PC-9 (cell line): Measurements from ENCODE around the gene NGF. TPM values are rescaled to one million over a fixed set of nuclear protein-coding genes. Genes with fewer than 3 reads are reported as not detected.

Experiments used
- BruUV-seq: library from RNA; stranded (reverse); fragments of 400-500 nt; replicated peaks from 2 replicates; lab custom pipeline; 2021; lab: Mats Ljungman, UMichigan
- CTCF ChIA-PET: fragments of 300-600 bp; sonication (Branson Sonifier 250); formaldehyde crosslinking; loops from one replicate; lab custom pipeline; 2022; ENCODE audit warnings: antibody characterized with exemption; lab: Charles Lee
- POLR2A ChIA-PET: fragments of 300-600 bp; sonication (Branson Sonifier 250); formaldehyde crosslinking; loops from one replicate; lab custom pipeline; 2022; ENCODE audit warnings: antibody characterized with exemption; ENCODE audit not compliant: unreplicated experiment; lab: Charles Lee
- DNase-seq, 2 experiments: peaks; one replicate each; pipeline versions ENCODE4 v3.0.0 to v3.0.0-alpha.2; 2015 to 2022; ENCODE audit warnings: mixed read lengths in 1 of 2
- H2AFZ ChIP-seq: fragments of 200-600 bp; sonication (generic); 2 replicates; pipeline ENCODE4 v1.8.1; 2017; ENCODE audit warnings: antibody characterized with exemption
- H3F3A ChIP-seq: fragments of 200-600 bp; sonication (generic); 2 replicates; pipeline ENCODE4 v1.8.1; 2017; ENCODE audit warnings: antibody characterized with exemption, mild to moderate bottlenecking, low read depth; ENCODE audit not compliant: insufficient read depth
- H3K27ac ChIP-seq: fragments of 200-600 bp; sonication (generic); 2 replicates; pipeline ENCODE4 v1.6.1; 2016; ENCODE audit warnings: mixed run types
- H3K27me3 ChIP-seq: fragments of 200-600 bp; sonication (generic); 2 replicates; pipeline ENCODE4 v1.6.1; 2016; ENCODE audit warnings: low read depth, mixed run types; ENCODE audit not compliant: insufficient read depth
- H3K36me3 ChIP-seq: fragments of 200-600 bp; sonication (generic); 2 replicates; pipeline ENCODE4 v1.6.1; 2016; ENCODE audit warnings: low read depth, mixed run types
- H3K4me1 ChIP-seq: fragments of 200-600 bp; sonication (generic); replicated peaks from 2 replicates; pipeline ENCODE4 v1.6.1; 2016; ENCODE audit warnings: mixed run types; ENCODE audit not compliant: insufficient read depth
- H3K4me2 ChIP-seq: fragments of 200-600 bp; sonication (generic); 2 replicates; pipeline ENCODE4 v1.6.1; 2017; ENCODE audit warnings: mixed run types
- H3K4me3 ChIP-seq: fragments of 200-600 bp; sonication (generic); 2 replicates; pipeline ENCODE4 v1.6.1; 2016; ENCODE audit warnings: mixed run types
- H3K79me2 ChIP-seq: fragments of 200-600 bp; sonication (generic); 2 replicates; pipeline ENCODE4 v1.6.1; 2017; ENCODE audit warnings: low read depth, mixed run types
- H3K9me2 ChIP-seq: fragments of 200-600 bp; sonication (generic); 2 replicates; pipeline ENCODE4 v1.8.1; 2017; ENCODE audit warnings: mild to moderate bottlenecking; ENCODE audit not compliant: insufficient read depth
- H3K9me3 ChIP-seq: fragments of 200-600 bp; sonication (generic); 2 replicates; pipeline ENCODE4 v1.8.1; 2016; ENCODE audit warnings: low read depth; ENCODE audit not compliant: insufficient read depth
- H4K20me1 ChIP-seq: fragments of 200-600 bp; sonication (generic); 2 replicates; pipeline ENCODE4 v1.8.1; 2017; ENCODE audit not compliant: insufficient read depth
- EZH2 ChIP-seq: fragments of 200-600 bp; sonication (generic); IDR thresholded peaks from 2 replicates; pipeline ENCODE4 v1.8.0; 2017; ENCODE audit warnings: antibody characterized with exemption, low read depth
- intact Hi-C: fragments of 100-400 bp; cut with micrococcal nuclease; formaldehyde crosslinking; loops from one replicate; pipeline ENCODE4 v1.10.0; 2022; ENCODE audit not compliant: unreplicated experiment
- total RNA-seq: library from RNA; stranded (reverse); gene quantifications from 2 replicates; pipeline ENCODE4 v1.2.3, GENCODE V29; 2021
- TF ChIP-seq, protein P1 (sequence below): fragments of 200-600 bp; sonication (generic); conservative IDR thresholded peaks from 2 replicates; pipeline ENCODE4 v1.6.1; 2017; ENCODE audit warnings: mixed run types, antibody characterized with exemption, mild to moderate bottlenecking, moderate library complexity

NGF gene
- total RNA-seq, 1 experiment from 2014 or later: 5.5 TPM

DNA sequence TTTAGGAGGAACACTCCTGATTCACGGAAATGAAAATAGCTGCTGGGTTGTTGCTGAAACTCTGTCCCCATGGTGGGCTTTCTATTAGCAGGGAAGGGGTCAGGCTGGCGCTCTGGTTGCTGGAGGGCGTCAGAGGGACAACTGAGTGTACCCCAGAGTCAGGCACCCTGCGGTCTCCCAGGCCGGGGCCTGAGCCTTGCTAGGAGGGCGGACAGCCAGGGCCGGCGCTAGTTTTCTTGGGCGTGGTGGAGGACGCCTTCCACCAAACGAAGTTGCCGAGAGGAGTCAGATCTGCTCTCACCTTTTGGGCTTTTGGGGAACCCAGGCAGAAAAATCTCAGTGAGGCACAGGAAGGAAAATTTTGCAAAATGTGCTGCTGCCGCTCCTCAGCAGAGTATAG is 54.8 kb downstream of the NGF start:
- CTCF ChIA-PET: interaction anchor here (0.5 kb wide), 1 partner anchor 63 kb away, joined by 9 read pairs; no protein-coding TSS in a partner anchor
- Histone ChIP-seq H3K4me1 (0 out of 2 replicates have a peak, but pooled peaks cover 5% of the 10 kb centered on the region), H3K79me2 (no peaks in the 10 kb centered on the region), H3K36me3 (0 out of 2 replicates have a peak, but pooled peaks cover 4% of the 10 kb centered on the region), H3K9me2 (no peaks in the 10 kb centered on the region), H3K27me3 (no peaks in the 10 kb centered on the region), H3K4me2 (no peak overlapping the region), H3K27ac (no peak overlapping the region), H2AFZ (no peak overlapping the region), H4K20me1 (no peaks in the 10 kb centered on the region), H3K4me3 (no peak overlapping the region), H3K9me3 (no peaks in the 10 kb centered on the region), H3F3A (0 out of 2 replicates have a peak, but pooled peaks cover 4% of the 10 kb centered on the region)
- intact Hi-C loops: no loop called here
- no TSS peak for BruUV-seq
- POLR2A ChIA-PET: interaction anchor here (0.5 to 0.6 kb wide), 2 partner anchors 167 to 235 kb away, joined by 3 read pairs; no protein-coding TSS in a partner anchor
- no peak for TF ChIP-seq EZH2
- TF ChIP-seq, protein P1, sequence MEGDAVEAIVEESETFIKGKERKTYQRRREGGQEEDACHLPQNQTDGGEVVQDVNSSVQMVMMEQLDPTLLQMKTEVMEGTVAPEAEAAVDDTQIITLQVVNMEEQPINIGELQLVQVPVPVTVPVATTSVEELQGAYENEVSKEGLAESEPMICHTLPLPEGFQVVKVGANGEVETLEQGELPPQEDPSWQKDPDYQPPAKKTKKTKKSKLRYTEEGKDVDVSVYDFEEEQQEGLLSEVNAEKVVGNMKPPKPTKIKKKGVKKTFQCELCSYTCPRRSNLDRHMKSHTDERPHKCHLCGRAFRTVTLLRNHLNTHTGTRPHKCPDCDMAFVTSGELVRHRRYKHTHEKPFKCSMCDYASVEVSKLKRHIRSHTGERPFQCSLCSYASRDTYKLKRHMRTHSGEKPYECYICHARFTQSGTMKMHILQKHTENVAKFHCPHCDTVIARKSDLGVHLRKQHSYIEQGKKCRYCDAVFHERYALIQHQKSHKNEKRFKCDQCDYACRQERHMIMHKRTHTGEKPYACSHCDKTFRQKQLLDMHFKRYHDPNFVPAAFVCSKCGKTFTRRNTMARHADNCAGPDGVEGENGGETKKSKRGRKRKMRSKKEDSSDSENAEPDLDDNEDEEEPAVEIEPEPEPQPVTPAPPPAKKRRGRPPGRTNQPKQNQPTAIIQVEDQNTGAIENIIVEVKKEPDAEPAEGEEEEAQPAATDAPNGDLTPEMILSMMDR: no peak
- no peak for DNase-seq

DNA sequence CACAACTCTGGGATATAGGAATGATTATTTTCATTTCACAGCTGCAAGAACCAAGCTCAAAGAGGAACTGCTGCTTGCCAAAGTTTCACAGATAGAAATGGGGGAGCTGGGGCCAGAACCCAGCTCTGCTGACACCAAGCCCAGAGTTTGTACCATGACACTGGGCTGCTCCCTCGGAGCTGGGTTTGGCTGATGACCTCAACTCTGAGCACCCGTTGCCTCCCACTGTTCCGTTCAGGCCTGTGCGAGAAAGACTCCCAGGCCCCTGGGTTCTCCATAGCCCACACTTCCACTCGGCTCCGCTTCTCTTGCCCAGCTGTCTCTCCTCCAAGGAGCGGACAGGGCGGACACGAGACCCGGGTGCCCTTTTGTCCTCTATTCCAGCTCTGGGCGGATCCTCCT is 55.2 kb downstream of the NGF start:
- Histone ChIP-seq H3K36me3 (0 out of 2 replicates have a peak, but pooled peaks cover 4% of the 10 kb centered on the region), H4K20me1 (no peaks in the 10 kb centered on the region), H3K4me2 (no peak overlapping the region), H3K27ac (no peak overlapping the region), H3K79me2 (no peaks in the 10 kb centered on the region), H3K9me2 (no peaks in the 10 kb centered on the region), H3F3A (0 out of 2 replicates have a peak, but pooled peaks cover 4% of the 10 kb centered on the region), H3K9me3 (peaks cover 4% of the 10 kb centered on the region; the same call in 1 of the 2 replicates), H3K4me3 (no peak overlapping the region), H2AFZ (no peak overlapping the region), H3K4me1 (0 out of 2 replicates have a peak, but pooled peaks cover 5% of the 10 kb centered on the region), H3K27me3 (no peaks in the 10 kb centered on the region)
- POLR2A ChIA-PET: interaction anchor here (0.6 kb wide), 1 partner anchor 235 kb away, joined by 3 read pairs; no protein-coding TSS in a partner anchor
- CTCF ChIA-PET: interaction anchor here (0.5 kb wide), 1 partner anchor 63 kb away, joined by 9 read pairs; no protein-coding TSS in a partner anchor
- TF ChIP-seq, protein P1: no peak
- no peak for TF ChIP-seq EZH2
- BruUV-seq: no TSS peak
- no peak for DNase-seq
- intact Hi-C loops: no loop called here

DNA sequence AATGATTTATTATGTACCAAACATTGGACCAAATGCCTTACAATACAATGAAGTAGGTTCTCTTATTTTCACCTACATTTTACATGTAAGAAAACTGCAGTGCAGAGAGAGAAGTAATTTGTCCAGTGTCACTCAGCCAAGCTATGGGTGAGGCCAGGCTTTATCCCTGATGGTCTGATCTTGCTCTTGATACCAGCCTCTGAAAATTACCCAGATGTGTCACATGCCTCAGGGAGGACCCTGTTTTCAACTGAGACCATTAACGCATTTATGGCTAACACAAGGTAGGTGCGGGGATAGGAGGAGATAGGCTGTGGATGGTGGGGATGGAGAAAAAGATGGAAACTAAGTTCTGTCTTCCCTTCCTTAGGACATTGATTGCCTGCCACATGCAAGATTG is 56.9 kb downstream of the NGF start:
- CTCF ChIA-PET: interaction anchor here (0.6 kb wide), 1 partner anchor 30 kb away, joined by 4 read pairs; no protein-coding TSS in a partner anchor
- H3K27me3 ChIP-seq: no peaks in the 10 kb centered on the region
- intact Hi-C loops: no loop called here
- no TSS peak for BruUV-seq
- no peak overlapping the region for H2AFZ ChIP-seq
- 0 out of 2 replicates have a peak, but pooled peaks cover 5% of the 10 kb centered on the region for H3K4me1 ChIP-seq
- H3K27ac ChIP-seq: no peak overlapping the region
- 0 out of 2 replicates have a peak, but pooled peaks cover 4% of the 10 kb centered on the region for H3K36me3 ChIP-seq
- H3F3A ChIP-seq: 0 out of 2 replicates have a peak, but pooled peaks cover 4% of the 10 kb centered on the region
- peaks cover 18% of the 10 kb centered on the region for H3K9me3 ChIP-seq
- no peak for DNase-seq
- POLR2A ChIA-PET: interaction anchor here (0.6 kb wide), 1 partner anchor 34 kb away, joined by 6 read pairs; no protein-coding TSS in a partner anchor
- H3K4me2 ChIP-seq: no peak overlapping the region
- H3K4me3 ChIP-seq: no peak overlapping the region
- H3K79me2 ChIP-seq: no peaks in the 10 kb centered on the region
- no peaks in the 10 kb centered on the region for H4K20me1 ChIP-seq
- TF ChIP-seq, protein P1: no peak
- no peak for TF ChIP-seq EZH2
- no peaks in the 10 kb centered on the region for H3K9me2 ChIP-seq
